ENCODE measurements around the gene FBXO34.

DNA sequence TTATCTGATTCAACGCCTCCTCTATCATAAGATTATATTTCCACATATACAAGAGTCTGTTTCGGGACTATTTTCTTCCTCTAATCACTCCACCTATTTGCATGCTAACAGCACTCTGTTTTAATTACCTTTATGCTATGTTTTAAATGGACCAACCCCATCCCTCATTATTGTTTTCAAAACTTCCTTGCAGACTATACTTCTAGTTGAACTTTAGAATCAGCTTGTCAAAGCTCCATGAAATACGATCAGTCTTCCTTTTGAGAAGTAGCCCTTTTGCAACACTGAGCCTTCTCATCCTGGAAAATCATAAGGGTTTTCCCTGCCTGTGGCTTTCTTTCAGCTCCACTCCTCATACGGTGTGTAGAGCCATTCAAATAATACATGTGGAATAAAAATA, 103.5 kb downstream of the FBXO34 start:
- TF ChIP-seq, protein P1, sequence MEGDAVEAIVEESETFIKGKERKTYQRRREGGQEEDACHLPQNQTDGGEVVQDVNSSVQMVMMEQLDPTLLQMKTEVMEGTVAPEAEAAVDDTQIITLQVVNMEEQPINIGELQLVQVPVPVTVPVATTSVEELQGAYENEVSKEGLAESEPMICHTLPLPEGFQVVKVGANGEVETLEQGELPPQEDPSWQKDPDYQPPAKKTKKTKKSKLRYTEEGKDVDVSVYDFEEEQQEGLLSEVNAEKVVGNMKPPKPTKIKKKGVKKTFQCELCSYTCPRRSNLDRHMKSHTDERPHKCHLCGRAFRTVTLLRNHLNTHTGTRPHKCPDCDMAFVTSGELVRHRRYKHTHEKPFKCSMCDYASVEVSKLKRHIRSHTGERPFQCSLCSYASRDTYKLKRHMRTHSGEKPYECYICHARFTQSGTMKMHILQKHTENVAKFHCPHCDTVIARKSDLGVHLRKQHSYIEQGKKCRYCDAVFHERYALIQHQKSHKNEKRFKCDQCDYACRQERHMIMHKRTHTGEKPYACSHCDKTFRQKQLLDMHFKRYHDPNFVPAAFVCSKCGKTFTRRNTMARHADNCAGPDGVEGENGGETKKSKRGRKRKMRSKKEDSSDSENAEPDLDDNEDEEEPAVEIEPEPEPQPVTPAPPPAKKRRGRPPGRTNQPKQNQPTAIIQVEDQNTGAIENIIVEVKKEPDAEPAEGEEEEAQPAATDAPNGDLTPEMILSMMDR (conservative IDR thresholded peaks at IDR 0.05; ENCODE audit: low read length): no peak
- no peak for TF ChIP-seq EZH2phosphoT487 (IDR thresholded peaks at IDR 0.05; ENCODE audit: borderline replicate concordance, low read depth, low read length)
